AG09309 (cell line): ENCODE data around the gene HMGB2.

ENCODE experiments used
- DNase-seq: peaks from one replicate; pipeline ENCODE4 v3.0.0-alpha.2; 2010; ENCODE audit warnings: low read depth
- H3K4me3 ChIP-seq: 2 replicates; pipeline ENCODE4 v1.5.1; 2011; ENCODE audit warnings: mild to moderate bottlenecking, low read depth, low read length, moderate library complexity; ENCODE audit not compliant: control insufficient read depth
- CTCF ChIP-seq: IDR thresholded peaks from 2 replicates; pipeline ENCODE4 v1.5.1; 2011; ENCODE audit warnings: mild to moderate bottlenecking, low read depth, low read length, inconsistent platforms; ENCODE audit not compliant: insufficient read depth, control insufficient read depth; ENCODE audit errors: missing control alignments

HMGB2 gene

GRCh38 chr4:173328236-173328901 lies 5.8 kb downstream of the HMGB2 start:
- H3K4me3 ChIP-seq: no peak overlapping the region
- no peak for TF ChIP-seq CTCF
- DNase-seq: no peak

GRCh38 chr4:173325007-173325736 lies 9.0 kb downstream of the HMGB2 start:
- no peak for TF ChIP-seq CTCF
- no peak overlapping the region for H3K4me3 ChIP-seq
- DNase-seq: no peak

- no peak overlapping the region for H3K4me3 ChIP-seq
- no peak for TF ChIP-seq CTCF
- no peak for DNase-seq
These were observed 14.5 kb downstream of the HMGB2 start for GRCh38 chr4:173319696-173320095.

- no peak overlapping the region for H3K4me3 ChIP-seq
- DNase-seq: no peak
- peak; percentile 22 for TF ChIP-seq CTCF
These were observed 15.4 kb downstream of the HMGB2 start for GRCh38 chr4:173318648-173319211.

- no peak for TF ChIP-seq CTCF
- no peak for DNase-seq
- H3K4me3 ChIP-seq: no peak overlapping the region
These were observed 15.9 kb downstream of the HMGB2 start for GRCh38 chr4:173318240-173318639.

- DNase-seq: no peak
These were observed 17.2 kb downstream of the HMGB2 start for GRCh38 chr4:173317004-173317403.

More at GRCh38 chr4:173317004-173317403, 17.2 kb downstream of the HMGB2 start:
- TF ChIP-seq CTCF: no peak
- H3K4me3 ChIP-seq: no peak overlapping the region
